ENCODE results near the gene POP4.

Gene POP4

GRCh38 chr19:29664753-29665214 is 58.7 kb downstream of the POP4 start (continued):
- TF ChIP-seq CTCF (tag by site-specific recombination; IDR thresholded peaks at IDR 0.05) (peak; percentile 60; the same call in 1 of the 2 replicates), ZNF121 (tag by site-specific recombination; IDR thresholded peaks at IDR 0.05) (peak; percentile 35; the same call in 1 of the 2 replicates), ZNF843 (tag by site-specific recombination; IDR thresholded peaks at IDR 0.05) (no peak), KLF1 (tag by site-specific recombination; IDR thresholded peaks at IDR 0.05) (0 out of 2 replicates have a peak, but pooled peaks have one; percentile 46), KLF9 (tag by site-specific recombination; IDR thresholded peaks at IDR 0.05; ENCODE audit: low read depth) (no peak), BCL11A (tag by site-specific recombination; IDR thresholded peaks at IDR 0.05; ENCODE audit: low read depth) (peak; percentile 32; the same call in 1 of the 2 replicates), ZNF274 (IDR thresholded peaks at IDR 0.05; ENCODE audit: low read length) (no peak), ZNF274 (tag by site-specific recombination; IDR thresholded peaks at IDR 0.05; ENCODE audit: borderline replicate concordance) (no peak), ZNF138 (tag by site-specific recombination; IDR thresholded peaks at IDR 0.05; ENCODE audit: borderline replicate concordance) (no peak), ZBTB20 (tag by site-specific recombination; IDR thresholded peaks at IDR 0.05) (no peak)

GRCh38 chr19:29665215-29665825 is 59.2 kb downstream of the POP4 start, which contains the start of gene PLEKHF1:
PLEKHF1 (plus strand) TSS chr19:29665461; CDS start chr19:29673840, 8,379 bp downstream.
- H3K4me1 ChIP-seq (ENCODE audit: control insufficient read depth, insufficient read depth, low read length) = peaks cover 52% of the 10 kb centered on the region
- peak within 1 kb of the TSS; percentile 59 for H3K4me3 ChIP-seq (ENCODE audit: low read depth, low read length)
- POLR2A ChIA-PET = interaction anchor here (0.5 to 4.7 kb wide), 11 partner anchors 8 to 59 kb away, joined by 3 to 37 read pairs (median 3); partner anchors contain the start of genes C19orf12 and POP4
- CTCF ChIA-PET = interaction anchor here (0.5 to 11.0 kb wide), 9 partner anchors 8 to 1134 kb away, joined by 3 to 105 read pairs (median 4); partner anchors contain the start of gene POP4
- no peaks in the 10 kb centered on the region for H3K9me3 ChIP-seq (ENCODE audit: control insufficient read depth, insufficient read depth, low read depth, low read length)
- peak within 1 kb of the TSS; percentile 71; the same call in 1 of the 2 replicates for H3K27ac ChIP-seq (ENCODE audit: extremely low read depth, low read depth, low read length)
- H3K36me3 ChIP-seq (ENCODE audit: control insufficient read depth in 2 of 2, insufficient read depth in 1 of 2, low read length in 2 of 2) = no peaks in the 10 kb centered on the region; a peak in 1 of 3 replicates
- TF ChIP-seq ZNF791 (tag by site-specific recombination; IDR thresholded peaks at IDR 0.05) (no peak), ZNF555 (tag by site-specific recombination; conservative IDR thresholded peaks at IDR 0.05) (no peak), INSM2 (tag by site-specific recombination; IDR thresholded peaks at IDR 0.05) (no peak), ZNF501 (tag by site-specific recombination; IDR thresholded peaks at IDR 0.05) (no peak; the same call in 1 of the 2 replicates), ZFHX2 (tag by site-specific recombination; conservative IDR thresholded peaks at IDR 0.05) (0 out of 2 replicates have a peak, but pooled peaks have one; percentile 5), PBX3 (CRISPR knock-in tag; IDR thresholded peaks at IDR 0.05) (no peak; the same call in 1 of the 2 replicates), ZNF18 (tag by site-specific recombination; IDR thresholded peaks at IDR 0.05) (no peak), GLI2 (tag by site-specific recombination; IDR thresholded peaks at IDR 0.05; ENCODE audit: borderline replicate concordance, low read depth) (no peak), ZNF843 (tag by site-specific recombination; IDR thresholded peaks at IDR 0.05) (no peak), ZNF121 (tag by site-specific recombination; IDR thresholded peaks at IDR 0.05) (no peak), ZNF112 (tag by site-specific recombination; IDR thresholded peaks at IDR 0.05) (no peak), ZXDB (tag by site-specific recombination; IDR thresholded peaks at IDR 0.05) (peak; percentile 79), ZBTB48 (tag by site-specific recombination; IDR thresholded peaks at IDR 0.05) (no peak), WT1 (tag by site-specific recombination; IDR thresholded peaks at IDR 0.05) (no peak), ZNF837 (tag by site-specific recombination; IDR thresholded peaks at IDR 0.05) (no peak), ZNF701 (tag by site-specific recombination; IDR thresholded peaks at IDR 0.05) (no peak), ZFP3 (tag by site-specific recombination; IDR thresholded peaks at IDR 0.05; ENCODE audit: low read depth) (no peak), ZNF335 (tag by site-specific recombination; conservative IDR thresholded peaks at IDR 0.05) (no peak; the same call in 1 of the 2 replicates), ZNF600 (tag by site-specific recombination; IDR thresholded peaks at IDR 0.05) (peak; percentile 76; the same call in 1 of the 2 replicates), ZNF548 (tag by site-specific recombination; IDR thresholded peaks at IDR 0.05) (no peak), ZBTB1 (tag by site-specific recombination; IDR thresholded peaks at IDR 0.05) (no peak), ZBTB21 (tag by site-specific recombination; IDR thresholded peaks at IDR 0.05) (no peak)

All from HEK293 (cell line).